GM18526 (cell line): ENCODE measurements around the gene CYP27A1.

Experiments
- POLR2A ChIP-seq: IDR thresholded peaks from 3 replicates; pipeline ENCODE4 v1.6.1; 2011; ENCODE audit not compliant: insufficient read length; ENCODE audit errors: extremely low read depth

CYP27A1 gene

DNA sequence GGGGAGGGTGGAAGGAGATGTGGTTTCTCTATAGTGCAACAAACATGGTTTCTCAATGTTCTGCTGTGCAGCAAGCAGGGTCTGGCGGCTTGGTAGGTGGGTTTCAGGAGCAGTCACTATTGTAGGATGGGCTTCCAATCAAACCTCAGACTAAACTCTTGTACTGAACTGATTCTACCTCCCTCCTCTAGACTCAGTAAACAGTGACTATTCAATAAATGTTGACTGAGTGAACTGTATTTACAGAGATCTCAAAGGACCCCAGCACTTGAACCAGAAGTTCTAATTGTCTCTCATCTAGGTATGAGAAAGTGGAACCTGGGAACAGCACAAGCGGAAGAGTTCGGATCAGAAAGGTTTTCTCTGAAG, 26.8 kb upstream of the CYP27A1 start:
- no peak for TF ChIP-seq POLR2A

DNA sequence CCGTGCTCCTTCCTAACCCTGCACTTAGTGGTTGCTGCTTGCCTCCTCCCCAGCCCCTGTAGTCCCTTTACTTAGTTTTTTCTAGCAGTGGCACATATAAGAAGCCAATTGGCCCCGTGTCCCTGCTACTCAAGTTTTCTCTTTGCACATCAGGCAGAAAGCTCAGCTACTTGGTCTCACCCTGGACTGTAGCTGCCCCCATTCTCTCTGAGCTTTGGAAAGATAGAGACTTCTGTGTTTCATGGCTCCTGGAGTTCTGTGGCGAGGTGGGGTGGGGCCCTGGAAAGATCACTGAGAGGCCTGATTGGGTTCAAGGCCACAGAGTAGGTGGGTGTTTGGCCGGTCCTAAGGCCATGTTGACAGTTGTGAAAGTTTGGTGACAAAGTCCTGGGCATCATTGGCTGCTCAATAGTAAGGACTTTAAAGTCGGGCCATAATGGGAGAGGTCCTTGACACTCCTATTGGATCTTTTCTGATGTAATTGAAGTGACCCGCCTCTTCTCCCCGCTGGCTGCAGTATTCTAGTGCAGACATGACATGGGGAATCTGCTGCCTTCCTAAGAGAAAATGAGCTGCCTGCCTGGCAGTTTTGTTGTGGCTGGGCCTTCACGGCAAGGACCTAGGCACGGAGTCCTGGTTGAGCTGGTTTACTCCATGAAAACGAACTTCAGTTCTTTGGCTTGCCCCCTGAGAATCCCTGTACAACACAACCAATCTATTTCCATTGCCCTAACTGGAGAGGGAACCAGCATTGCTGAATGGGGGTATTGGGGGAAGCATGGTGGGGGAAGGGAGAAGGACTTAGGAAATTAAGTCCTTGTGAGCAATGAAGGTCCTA, 26.2 kb upstream of the CYP27A1 start:
- TF ChIP-seq POLR2A, result no peak

DNA sequence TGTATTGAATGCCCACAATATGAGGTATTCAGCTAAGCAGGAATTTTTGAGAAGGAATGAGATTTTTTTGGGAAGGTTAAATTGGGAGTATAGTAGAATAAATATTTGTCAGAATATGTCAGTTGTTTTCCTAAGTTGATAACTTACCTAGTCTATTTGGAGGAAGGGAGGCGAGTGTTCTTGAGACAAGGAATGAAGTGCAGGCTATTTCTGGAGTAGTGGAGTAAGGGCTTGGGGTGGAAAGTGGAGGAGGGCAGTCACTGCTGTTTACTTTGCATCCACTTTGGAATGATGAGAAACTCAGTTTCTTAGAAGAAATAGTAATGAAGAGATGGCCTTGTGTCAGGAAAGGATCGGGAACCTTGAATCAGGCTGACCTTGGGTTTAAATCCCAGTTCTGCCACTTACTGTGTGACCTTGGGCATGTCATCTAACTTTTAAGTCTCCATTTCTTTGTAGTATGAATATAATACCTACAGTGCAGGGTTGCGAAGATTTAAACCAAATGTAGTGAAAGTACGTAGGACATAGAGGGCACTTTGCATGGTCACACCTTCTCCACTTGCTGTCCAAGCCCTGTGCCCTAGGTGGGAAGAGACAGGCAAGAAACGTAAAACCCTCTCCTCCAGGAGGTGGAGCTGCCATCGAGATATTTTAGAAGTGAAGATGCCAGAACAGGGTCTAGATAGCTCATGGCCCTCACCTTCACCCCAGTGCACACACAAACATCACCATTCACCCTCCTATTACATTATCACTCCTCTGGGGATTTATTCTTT, 25.2 kb upstream of the CYP27A1 start:
- TF ChIP-seq POLR2A, result no peak

DNA sequence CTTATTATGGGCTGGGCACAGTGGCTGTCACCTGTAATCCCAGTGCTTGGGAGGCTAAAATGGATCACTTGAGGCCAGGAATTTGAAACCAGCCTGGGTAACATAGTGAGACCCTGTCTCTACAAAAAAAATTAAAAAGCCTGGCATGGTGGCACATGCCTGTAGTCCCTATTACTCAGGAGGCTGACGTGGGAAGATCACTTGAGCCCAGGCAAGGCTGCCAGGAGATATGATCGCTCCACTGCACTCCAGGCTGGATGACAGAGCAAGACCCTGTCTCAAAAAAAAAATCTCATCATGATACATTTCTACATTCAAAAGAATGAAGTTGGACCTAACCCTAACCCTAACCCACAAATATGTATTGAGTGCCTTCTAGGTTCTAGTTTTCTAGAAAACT, 20.2 kb upstream of the CYP27A1 start:
- TF ChIP-seq POLR2A, result no peak

DNA sequence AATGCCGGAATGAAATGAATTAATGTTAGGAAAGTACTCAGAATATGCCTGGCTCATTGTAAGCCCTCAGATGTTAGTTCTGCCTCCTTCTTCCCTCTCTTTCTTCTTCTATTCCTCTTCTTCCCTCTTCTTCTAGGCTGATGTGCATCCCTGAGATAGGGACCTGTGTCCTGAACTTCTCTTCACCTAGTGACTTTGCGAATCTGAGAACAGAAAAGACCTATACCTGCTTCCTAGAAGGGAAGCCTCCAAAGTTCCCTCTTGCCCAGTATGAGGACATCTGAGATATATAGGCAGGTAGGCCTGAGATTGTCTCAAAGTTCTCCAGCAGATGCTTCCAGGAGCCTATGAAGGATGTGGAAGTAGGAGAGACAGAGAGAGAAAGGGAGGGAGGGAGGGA, 8.1 kb upstream of the CYP27A1 start:
- no peak for TF ChIP-seq POLR2A

DNA sequence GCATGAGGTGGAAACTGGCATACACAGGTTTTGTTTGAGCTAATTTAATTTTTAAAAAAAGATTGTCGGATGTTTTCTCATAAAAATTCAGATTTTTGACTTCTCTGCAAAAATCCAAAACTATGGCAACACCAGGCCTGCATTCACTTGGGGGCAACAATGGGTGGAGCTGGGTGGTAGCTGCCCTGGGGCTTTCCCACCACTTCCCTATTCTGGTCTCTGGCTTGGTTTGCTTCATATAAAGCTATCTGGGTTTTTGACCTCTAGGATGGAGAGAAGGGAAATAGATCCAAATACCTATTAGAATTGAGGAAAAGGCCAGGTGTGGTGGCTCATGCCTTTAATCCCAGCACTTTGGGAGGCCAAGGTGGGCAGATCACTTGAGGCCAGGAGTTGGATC, 5.5 kb upstream of the CYP27A1 start:
- no peak for TF ChIP-seq POLR2A

DNA sequence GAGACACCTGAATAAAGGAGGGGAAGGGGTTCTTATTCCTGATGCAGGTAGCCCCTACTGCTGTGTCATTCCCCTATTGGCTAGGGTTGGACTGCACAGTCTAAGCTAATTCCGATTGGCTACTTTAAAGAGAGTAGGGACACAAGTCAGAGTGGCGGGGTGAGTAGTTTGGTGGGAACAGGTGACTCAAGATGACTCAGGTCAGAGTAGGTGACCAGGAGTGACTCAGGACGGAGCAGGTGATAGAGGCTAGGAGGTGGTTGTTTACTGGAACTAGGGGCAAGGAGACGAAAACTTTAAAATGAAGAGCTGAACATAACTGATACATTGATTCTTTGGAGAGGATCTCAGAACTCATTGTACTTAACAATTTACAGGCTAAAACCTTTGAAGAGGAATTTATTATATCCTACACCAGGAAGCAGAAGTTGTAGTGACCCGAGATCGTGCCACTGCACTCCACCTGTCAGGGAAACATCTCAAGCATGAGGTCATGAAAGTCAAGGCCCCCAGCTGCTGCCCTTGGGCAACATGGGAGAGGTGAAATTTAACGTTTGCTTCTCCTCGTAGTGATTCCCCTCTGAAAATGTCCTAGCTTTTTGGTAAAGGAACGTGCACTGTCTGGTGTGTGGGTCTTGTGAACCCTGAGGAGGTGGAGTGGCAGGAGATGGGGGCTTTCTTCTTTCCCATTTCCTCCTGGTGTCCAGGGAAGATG, 4.5 kb upstream of the CYP27A1 start:
- TF ChIP-seq POLR2A, result no peak

DNA sequence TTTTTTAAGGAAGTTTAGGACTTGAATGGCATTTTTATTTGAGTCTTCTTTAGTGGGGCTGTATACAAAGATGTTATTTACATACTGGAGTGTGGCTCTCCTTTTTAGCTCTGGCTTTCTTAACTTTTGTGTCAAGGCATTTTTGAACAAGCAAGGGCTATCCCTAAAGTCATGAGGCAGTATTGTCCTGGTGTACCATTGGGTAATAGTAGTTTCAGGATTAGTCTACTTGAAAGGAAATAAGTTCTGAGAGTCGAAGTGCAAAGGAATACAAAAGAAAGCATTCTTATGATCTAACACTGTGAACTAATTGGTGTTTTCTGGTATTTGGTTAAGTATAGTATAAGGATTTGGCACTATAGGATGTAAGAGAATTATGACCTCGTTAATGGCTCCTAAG, 1.9 kb upstream of the CYP27A1 start:
- no peak for TF ChIP-seq POLR2A

DNA sequence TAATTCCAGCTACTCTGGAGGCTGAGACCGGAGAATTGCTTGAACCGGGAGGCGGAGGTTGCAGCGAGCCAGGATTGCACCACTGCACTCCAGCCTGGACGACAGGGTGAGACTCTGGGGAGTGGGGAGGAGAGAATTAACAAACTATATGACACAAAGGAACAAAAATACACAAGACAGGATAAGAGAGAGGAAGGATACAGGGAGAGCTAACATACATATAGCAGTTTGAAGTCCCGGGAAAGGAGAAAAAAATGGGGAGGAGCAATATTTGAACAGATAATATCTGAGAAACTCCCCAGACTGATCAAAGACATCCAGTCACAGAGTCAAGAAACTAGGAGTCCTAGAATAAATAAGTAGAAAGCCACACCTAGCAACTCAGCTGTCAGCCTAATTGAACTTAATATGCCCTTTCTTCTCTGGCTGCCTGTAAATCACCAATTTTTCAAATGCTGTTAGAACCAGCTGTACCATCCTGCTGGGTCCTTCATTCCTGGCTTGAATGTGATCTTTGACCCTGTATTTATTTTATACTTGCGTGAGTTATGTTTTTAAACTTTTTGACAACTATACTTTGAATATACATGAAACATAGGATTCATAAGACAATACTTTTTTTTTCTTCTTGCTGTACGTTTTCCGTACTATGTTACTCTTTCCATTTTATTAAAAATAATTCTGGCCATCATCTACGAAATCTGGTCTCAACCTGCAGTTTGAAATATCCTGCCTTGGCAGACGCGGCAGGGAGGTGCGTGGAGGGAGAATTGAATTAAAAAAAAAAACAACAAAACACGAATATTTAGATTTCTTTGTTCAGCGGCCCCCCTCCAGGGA, 876 bp upstream of the CYP27A1 start:
- TF ChIP-seq POLR2A, result no peak

DNA sequence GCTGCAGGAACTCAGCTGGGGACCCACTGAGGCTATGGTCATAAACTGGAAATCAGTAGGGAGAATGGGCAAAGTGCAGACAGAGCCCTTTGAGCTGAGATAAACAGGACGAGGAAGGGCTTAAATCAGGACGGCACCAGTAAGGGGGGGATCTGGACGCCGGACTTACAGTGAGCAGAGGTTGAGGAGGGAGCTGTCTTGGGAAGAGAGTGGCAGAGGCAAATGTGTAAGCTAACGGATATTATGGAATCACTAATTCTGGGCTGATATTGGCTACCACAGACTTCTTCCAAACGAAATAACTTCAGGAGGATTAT, 539 bp downstream of the CYP27A1 start:
- TF ChIP-seq POLR2A, result no peak

DNA sequence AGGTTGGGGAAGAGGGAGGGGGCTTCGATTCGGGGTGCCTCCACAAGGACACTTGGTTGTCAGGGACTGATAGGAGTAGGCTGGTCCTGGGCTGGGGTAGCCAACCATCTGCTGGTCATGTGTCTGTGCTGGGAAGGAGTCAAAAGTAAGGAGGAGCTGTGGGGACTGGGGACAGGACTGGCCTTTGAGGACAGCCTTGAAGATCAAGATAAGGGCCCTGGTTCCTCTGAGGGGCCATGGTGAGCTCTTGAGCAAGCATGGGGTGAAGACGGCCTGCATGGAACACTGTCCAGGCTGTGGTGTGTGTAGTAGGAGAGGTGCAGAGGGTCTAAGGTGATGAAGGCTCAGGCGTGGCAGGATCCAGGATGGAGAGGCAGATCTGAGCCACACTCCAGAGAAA, 1.7 kb downstream of the CYP27A1 start:
- TF ChIP-seq POLR2A, result no peak

DNA sequence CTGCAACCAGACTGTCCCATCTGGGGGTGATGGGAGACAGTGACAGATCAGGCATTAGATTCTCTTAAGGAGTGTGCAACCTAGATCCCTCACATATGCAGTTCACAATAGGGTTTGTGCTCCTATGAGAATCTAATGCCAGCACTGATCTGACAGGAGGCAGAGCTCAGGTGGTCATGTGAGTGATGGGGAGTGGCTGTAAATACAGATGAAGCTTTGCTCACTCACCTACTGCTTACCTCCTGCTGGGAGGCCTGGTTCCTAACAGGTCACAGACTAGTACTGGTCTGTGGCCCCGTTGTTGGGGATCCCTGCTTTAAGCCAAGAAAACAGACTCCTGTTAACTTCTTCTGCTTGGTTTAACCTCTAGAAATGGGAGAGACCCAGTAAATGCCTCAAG, 3.2 kb downstream of the CYP27A1 start:
- TF ChIP-seq POLR2A, result no peak

DNA sequence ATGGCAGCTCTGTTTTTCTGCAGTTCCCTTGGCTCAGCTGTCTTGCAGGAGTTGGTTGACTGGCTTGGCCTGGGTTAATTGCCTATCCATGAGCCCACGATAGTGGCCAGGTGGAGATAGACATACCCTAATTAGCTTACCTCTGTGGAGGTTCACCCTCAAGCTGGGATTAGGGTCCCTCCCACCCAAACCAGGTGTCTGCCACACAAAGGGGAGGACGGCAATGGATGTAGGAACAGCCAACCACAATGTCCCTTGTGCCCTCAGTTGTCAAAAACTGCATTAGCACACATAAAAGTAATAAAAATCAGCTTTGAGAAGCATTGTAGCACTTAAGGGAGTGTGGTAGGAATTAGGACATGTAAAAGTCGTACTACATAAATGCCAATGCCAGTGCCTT, 4.2 kb downstream of the CYP27A1 start:
- TF ChIP-seq POLR2A, result no peak

DNA sequence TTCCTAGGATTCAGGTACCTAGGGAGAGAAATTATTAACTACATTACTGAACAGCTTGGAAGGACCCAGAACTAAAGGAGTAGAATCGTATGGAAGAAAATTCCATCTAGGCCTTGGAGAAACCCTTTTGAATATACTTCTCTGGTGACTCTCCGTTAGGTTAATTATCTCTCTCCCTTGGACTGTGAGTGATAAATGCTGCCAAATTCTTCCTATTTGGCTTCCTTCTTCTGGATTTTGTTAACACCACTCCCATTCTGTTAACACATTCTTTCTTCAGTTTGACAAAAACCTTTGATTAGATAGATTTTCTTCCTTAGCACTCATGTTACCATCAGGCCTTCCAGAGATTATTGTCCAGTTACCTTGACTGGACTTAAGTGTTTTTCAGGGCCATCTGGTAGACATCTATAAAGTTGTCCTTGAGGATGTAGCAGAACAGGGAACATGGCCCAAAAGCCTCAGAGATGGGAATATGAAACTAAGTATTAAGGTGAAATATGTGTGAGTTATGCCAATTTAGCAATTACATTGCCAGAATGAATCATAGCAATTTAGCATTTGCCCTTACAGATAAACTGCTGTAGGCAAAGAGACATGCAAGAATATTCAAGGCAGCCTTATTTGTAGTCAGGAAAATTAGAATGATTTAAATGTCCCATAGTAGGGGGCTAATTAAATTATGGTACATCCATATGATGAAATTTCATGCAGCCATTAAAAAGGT, 6.7 kb downstream of the CYP27A1 start:
- TF ChIP-seq POLR2A, result no peak

DNA sequence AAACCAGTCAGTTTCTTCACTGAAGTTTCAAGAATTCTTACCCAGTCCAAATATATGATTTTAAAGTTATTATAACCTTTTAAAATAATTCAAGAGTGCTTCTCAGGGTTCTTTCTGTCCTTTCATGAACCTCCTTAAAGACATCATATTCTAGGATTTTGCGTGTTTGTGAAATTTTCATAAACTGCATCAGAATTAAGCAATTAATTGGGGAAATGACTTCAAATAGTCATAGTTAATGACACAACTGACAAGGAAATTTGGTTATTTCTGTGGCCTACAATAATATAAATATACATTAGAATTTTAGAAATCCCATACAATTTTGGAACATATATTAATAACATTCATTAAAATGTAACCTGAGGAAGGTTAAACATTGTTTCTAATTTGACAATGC, 10.5 kb downstream of the CYP27A1 start:
- no peak for TF ChIP-seq POLR2A

DNA sequence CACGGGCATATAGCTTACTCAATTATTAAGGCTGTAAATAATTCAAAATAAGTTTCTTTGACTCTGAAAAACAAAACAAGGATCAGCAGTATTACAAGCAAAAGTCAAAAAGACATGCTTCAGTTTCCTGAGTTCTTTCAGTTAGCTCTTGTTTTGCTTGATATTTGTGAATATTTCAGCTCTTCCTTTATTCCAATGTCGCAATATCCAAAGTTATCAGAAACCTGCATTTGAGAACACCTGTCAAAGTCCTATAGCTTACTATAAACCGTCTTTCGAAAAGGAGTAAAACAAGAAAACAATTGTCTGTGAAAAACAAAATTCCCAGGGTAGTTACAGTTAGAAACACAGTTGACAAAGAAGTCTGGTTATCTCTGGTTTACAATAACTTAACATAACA, 14.7 kb downstream of the CYP27A1 start:
- TF ChIP-seq POLR2A, result no peak
